Activated CD8-positive, alpha-beta T cell treated with anti-CD3 and anti-CD28 coated beads for 36 hours (primary cell): Measurements from ENCODE around the gene RAB3GAP1. TPM values are rescaled to one million over a fixed set of nuclear protein-coding genes. Genes with fewer than 3 reads are reported as not detected.
A peak's percentile ranks its signal among the peaks of the same experiment; 100 is the strongest.

Source experiments
- ATAC-seq: fragments of 200-7000 bp; cut with Tn5 transposase; one replicate; pipeline ENCODE4 v1.10.0; 2021; ENCODE audit warnings: mild to moderate bottlenecking, moderate library complexity
- CTCF ChIA-PET: fragments of 350-600 bp; sonication (Branson Sonifier 250); formaldehyde crosslinking; loops from one replicate; lab custom pipeline; 2021; ENCODE audit warnings: antibody characterized with exemption; lab: Charles Lee
- POLR2A ChIA-PET: fragments of 350-600 bp; sonication (Branson Sonifier 250); formaldehyde crosslinking; loops from one replicate; lab custom pipeline; 2021; ENCODE audit warnings: antibody characterized with exemption; lab: Charles Lee
- DNase-seq: peaks from one replicate; pipeline ENCODE4 v3.0.0-alpha.2; 2020
- H3K27ac Mint-ChIP-seq: one replicate; pipeline ENCODE4 v1.8.0; 2021; ENCODE audit warnings: mild to moderate bottlenecking, mixed read lengths
- H3K27me3 Mint-ChIP-seq: one replicate; pipeline ENCODE4 v1.8.0; 2021; ENCODE audit warnings: mixed read lengths
- H3K36me3 Mint-ChIP-seq: one replicate; pipeline ENCODE4 v1.8.0; 2021; ENCODE audit warnings: low read depth, mixed read lengths
- H3K4me1 Mint-ChIP-seq: one replicate; pipeline ENCODE4 v1.8.0; 2021; ENCODE audit warnings: low read depth, mixed read lengths
- H3K4me3 Mint-ChIP-seq: one replicate; pipeline ENCODE4 v1.8.0; 2021; ENCODE audit warnings: mild to moderate bottlenecking, moderate library complexity, mixed read lengths
- H3K9me3 Mint-ChIP-seq: one replicate; pipeline ENCODE4 v1.8.0; 2021; ENCODE audit warnings: mixed read lengths
- intact Hi-C: fragments of 100-400 bp; cut with micrococcal nuclease; formaldehyde crosslinking; loops from one replicate; pipeline ENCODE4 v1.10.0; 2022
- total RNA-seq, 2 experiments: library from RNA; stranded (reverse); gene quantifications; one replicate each; pipeline ENCODE4 v1.2.3, GENCODE V29; 2021
- TF ChIP-seq, protein P1 (sequence below): fragments of 200-600 bp; IDR thresholded peaks from one replicate; pipeline ENCODE4 v1.8.0; 2022; ENCODE audit warnings: antibody characterized with exemption, mild to moderate bottlenecking

RAB3GAP1 gene
- total RNA-seq, 2 experiments from 2014 or later: 24.7 to 25.6 TPM

GRCh38 chr2:135130751-135131150 is 78.7 kb downstream of the RAB3GAP1 start:
- ChIA-PET POLR2A (no interaction called here), CTCF (interaction anchor here (1.1 kb wide), 1 partner anchor 127 kb away, joined by 5 read pairs; no protein-coding TSS in a partner anchor)
- H3K27ac Mint-ChIP-seq: peak overlapping the region; percentile 10
- peaks cover 8% of the 10 kb centered on the region for H3K4me1 Mint-ChIP-seq
- no peaks in the 10 kb centered on the region for H3K27me3 Mint-ChIP-seq
- no peak overlapping the region for H3K4me3 Mint-ChIP-seq
- no peak for ATAC-seq
- intact Hi-C loops: no loop called here
- TF ChIP-seq, protein P1, sequence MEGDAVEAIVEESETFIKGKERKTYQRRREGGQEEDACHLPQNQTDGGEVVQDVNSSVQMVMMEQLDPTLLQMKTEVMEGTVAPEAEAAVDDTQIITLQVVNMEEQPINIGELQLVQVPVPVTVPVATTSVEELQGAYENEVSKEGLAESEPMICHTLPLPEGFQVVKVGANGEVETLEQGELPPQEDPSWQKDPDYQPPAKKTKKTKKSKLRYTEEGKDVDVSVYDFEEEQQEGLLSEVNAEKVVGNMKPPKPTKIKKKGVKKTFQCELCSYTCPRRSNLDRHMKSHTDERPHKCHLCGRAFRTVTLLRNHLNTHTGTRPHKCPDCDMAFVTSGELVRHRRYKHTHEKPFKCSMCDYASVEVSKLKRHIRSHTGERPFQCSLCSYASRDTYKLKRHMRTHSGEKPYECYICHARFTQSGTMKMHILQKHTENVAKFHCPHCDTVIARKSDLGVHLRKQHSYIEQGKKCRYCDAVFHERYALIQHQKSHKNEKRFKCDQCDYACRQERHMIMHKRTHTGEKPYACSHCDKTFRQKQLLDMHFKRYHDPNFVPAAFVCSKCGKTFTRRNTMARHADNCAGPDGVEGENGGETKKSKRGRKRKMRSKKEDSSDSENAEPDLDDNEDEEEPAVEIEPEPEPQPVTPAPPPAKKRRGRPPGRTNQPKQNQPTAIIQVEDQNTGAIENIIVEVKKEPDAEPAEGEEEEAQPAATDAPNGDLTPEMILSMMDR: no peak
- H3K9me3 Mint-ChIP-seq: no peaks in the 10 kb centered on the region
- peaks cover 39% of the 10 kb centered on the region for H3K36me3 Mint-ChIP-seq
- DNase-seq: no peak

GRCh38 chr2:135132314-135132713 is 80.2 kb downstream of the RAB3GAP1 start:
- H3K4me3 Mint-ChIP-seq: no peak overlapping the region
- ATAC-seq: no peak
- ChIA-PET POLR2A (no interaction called here), CTCF (interaction anchor here (1.0 kb wide), 1 partner anchor 128 kb away, joined by 4 read pairs; no protein-coding TSS in a partner anchor)
- H3K9me3 Mint-ChIP-seq: no peaks in the 10 kb centered on the region
- intact Hi-C loops: no loop called here
- DNase-seq: no peak
- peaks cover 42% of the 10 kb centered on the region for H3K36me3 Mint-ChIP-seq
- no peaks in the 10 kb centered on the region for H3K27me3 Mint-ChIP-seq
- H3K4me1 Mint-ChIP-seq: peaks cover 8% of the 10 kb centered on the region
- peak overlapping the region; percentile 48 for H3K27ac Mint-ChIP-seq
- TF ChIP-seq, protein P1: no peak

DNA sequence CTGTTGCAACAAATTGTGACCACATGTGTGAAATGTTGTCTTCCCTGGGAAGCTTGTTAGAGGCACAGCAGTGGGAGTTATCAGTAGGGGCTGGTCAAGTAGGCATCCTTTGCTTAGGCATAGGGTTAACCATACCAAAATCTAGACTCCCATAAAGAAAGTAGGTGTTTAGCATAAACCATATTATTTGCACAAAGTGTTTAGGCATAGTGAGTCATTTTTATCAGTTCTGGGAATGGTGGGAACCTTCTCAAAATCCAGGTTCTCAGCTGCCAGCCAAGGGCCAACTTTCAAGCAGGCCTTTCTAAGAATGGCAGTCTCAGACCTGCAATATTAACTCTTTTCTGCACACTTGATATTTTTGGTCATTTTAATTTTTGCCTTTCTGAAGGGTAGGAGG is 88.5 kb downstream of the RAB3GAP1 start:
- H3K4me1 Mint-ChIP-seq: peaks cover 4% of the 10 kb centered on the region
- no peak overlapping the region for H3K4me3 Mint-ChIP-seq
- no peak for ATAC-seq
- CTCF ChIA-PET: interaction anchor here (0.7 kb wide), 1 partner anchor 433 kb away, joined by 5 read pairs; no protein-coding TSS in a partner anchor
- TF ChIP-seq, protein P1: no peak
- intact Hi-C loops: no loop called here
- peaks cover 13% of the 10 kb centered on the region for H3K9me3 Mint-ChIP-seq
- H3K27ac Mint-ChIP-seq: no peak overlapping the region
- no peak for DNase-seq
- H3K27me3 Mint-ChIP-seq: no peaks in the 10 kb centered on the region
- H3K36me3 Mint-ChIP-seq: peaks cover 53% of the 10 kb centered on the region
- POLR2A ChIA-PET: interaction anchor here (1.5 kb wide), 1 partner anchor 12 kb away, joined by 3 read pairs; no protein-coding TSS in a partner anchor

DNA sequence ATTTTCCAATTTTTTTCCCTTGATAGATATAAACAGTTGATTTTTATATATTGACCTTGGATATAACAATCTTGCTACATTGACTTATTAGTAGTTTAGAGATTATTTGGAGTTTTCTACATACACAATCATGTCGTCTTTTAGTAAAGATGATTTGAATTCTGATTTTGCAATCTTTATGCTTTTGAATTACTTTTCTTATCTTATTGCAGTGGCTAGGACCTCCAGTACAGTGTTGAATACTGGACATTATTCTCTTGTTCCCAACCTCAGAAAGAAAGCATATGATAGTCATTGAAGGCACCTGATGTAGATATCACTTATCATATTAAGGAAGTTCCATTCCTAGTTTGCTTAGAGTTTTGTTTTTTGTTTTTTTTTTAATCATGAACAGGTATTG is 90.2 kb downstream of the RAB3GAP1 start:
- intact Hi-C loops: no loop called here
- Mint-ChIP-seq H3K4me3 (no peak overlapping the region), H3K4me1 (peaks cover 4% of the 10 kb centered on the region), H3K27me3 (no peaks in the 10 kb centered on the region), H3K27ac (no peak overlapping the region), H3K9me3 (peaks cover 13% of the 10 kb centered on the region), H3K36me3 (peaks cover 42% of the 10 kb centered on the region)
- ATAC-seq (no peak), DNase-seq (no peak)
- POLR2A ChIA-PET: no interaction called here
- CTCF ChIA-PET: no interaction called here
- TF ChIP-seq, protein P1: no peak

DNA sequence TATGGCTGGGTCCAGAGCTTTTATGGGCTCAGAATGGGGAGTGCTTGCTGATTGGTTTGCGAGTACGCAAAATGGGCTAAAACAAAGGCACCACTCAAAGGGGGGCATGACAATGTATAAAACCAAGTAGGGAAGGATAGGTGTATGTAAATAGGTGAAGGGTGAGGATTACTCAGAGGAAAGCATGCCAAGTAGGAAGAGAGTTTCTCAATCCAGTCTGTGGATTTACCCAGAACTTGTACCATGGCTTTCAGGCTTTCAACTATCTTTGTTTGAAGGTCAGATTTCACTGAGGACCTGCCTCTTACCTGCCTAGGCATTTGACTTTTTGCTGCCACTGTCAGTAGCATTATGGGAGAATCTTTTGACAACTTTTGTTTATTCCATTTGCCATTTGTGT is 92.3 kb downstream of the RAB3GAP1 start:
- ATAC-seq (no peak), DNase-seq (no peak)
- Mint-ChIP-seq H3K27ac (no peak overlapping the region), H3K4me3 (no peak overlapping the region), H3K27me3 (no peaks in the 10 kb centered on the region), H3K9me3 (peaks cover 13% of the 10 kb centered on the region), H3K36me3 (peaks cover 41% of the 10 kb centered on the region), H3K4me1 (peaks cover 4% of the 10 kb centered on the region)
- CTCF ChIA-PET: no interaction called here
- intact Hi-C loops: no loop called here
- POLR2A ChIA-PET: no interaction called here
- TF ChIP-seq, protein P1: no peak
